ENCODE measurements around the gene GSAP. TPM values are rescaled to one million over a fixed set of nuclear protein-coding genes. Genes with fewer than 3 reads are reported as not detected.

GSAP gene
- total and polyA plus RNA-seq, 7 donors, result 1.3 to 4.2 (median 2.0) TPM

- no peak for ATAC-seq
- Histone ChIP-seq H3K9me3 (no peaks in the 10 kb centered on the region), H3K27me3 (ENCODE audit: insufficient read depth in 3 of 3, low read length in 2 of 3) (no peaks in the 10 kb centered on the region), H3K36me3 (ENCODE audit: insufficient read depth in 1 of 2, low read depth in 1 of 2) (peaks cover 0 to 3% of the 10 kb centered on the region in 2 donors), H3K4me3 (no peak overlapping the region), H3K4me1 (peaks cover 4% of the 10 kb centered on the region), H3K27ac (no peak overlapping the region)
- DNase-seq, result no peak
- intact Hi-C loops (cut with DNase I), result no loop called here
- 62 to 80% (median 75%) methylated on average over 17 of the region's 17 CpGs for WGBS, 3 donors
- TF ChIP-seq CTCF (IDR thresholded peaks at IDR 0.05), result no peak
Observed at GRCh38 chr7:77306231-77307067, 109.7 kb downstream of the GSAP start.

GRCh38 chr7:77295549-77295948 lies 120.6 kb downstream of the GSAP start:
- H3K9me3 ChIP-seq, result no peaks in the 10 kb centered on the region
- intact Hi-C loops (cut with DNase I), result no loop called here
- ATAC-seq, result no peak

GRCh38 chr7:77293046-77293445 lies 123.1 kb downstream of the GSAP start:
- H3K36me3 ChIP-seq (ENCODE audit: insufficient read depth in 1 of 2, low read depth in 1 of 2), result no peaks in the 10 kb centered on the region
- intact Hi-C loops (cut with DNase I), result no loop called here
- no peaks in the 10 kb centered on the region for H3K4me1 ChIP-seq
- H3K9me3 ChIP-seq, result no peaks in the 10 kb centered on the region
- no peak overlapping the region for H3K4me3 ChIP-seq
- DNase-seq, result no peak
- WGBS, 3 donors, result 78 to 92% (median 87%) methylated on average over 4 of the region's 4 CpGs
- TF ChIP-seq CTCF (IDR thresholded peaks at IDR 0.05), result no peak
- H3K27ac ChIP-seq, result no peak overlapping the region
- no peak for ATAC-seq
- H3K27me3 ChIP-seq (ENCODE audit: insufficient read depth in 3 of 3, low read length in 2 of 3), result no peaks in the 10 kb centered on the region

More at GRCh38 chr7:77295549-77295948, 120.6 kb downstream of the GSAP start:
- 96 to 100% (median 100%) methylated on average over 2 of the region's 2 CpGs for WGBS, 3 donors
- Histone ChIP-seq H3K27ac (no peak overlapping the region), H3K27me3 (ENCODE audit: insufficient read depth in 3 of 3, low read length in 2 of 3) (no peaks in the 10 kb centered on the region), H3K36me3 (ENCODE audit: insufficient read depth in 1 of 2, low read depth in 1 of 2) (no peaks in the 10 kb centered on the region), H3K4me1 (no peaks in the 10 kb centered on the region), H3K4me3 (no peak overlapping the region)
- no peak for TF ChIP-seq CTCF (IDR thresholded peaks at IDR 0.05)
- DNase-seq, result no peak

GRCh38 chr7:77290425-77290824 lies 125.7 kb downstream of the GSAP start:
- no peak overlapping the region for H3K4me3 ChIP-seq
- no peak for DNase-seq
- H3K27me3 ChIP-seq (ENCODE audit: insufficient read depth in 3 of 3, low read length in 2 of 3), result no peaks in the 10 kb centered on the region
- intact Hi-C loops (cut with DNase I), result no loop called here
- ATAC-seq, result no peak
- TF ChIP-seq CTCF (IDR thresholded peaks at IDR 0.05), result no peak
- no peaks in the 10 kb centered on the region for H3K4me1 ChIP-seq
- no peaks in the 10 kb centered on the region for H3K9me3 ChIP-seq
- H3K27ac ChIP-seq, result no peak overlapping the region
- no peaks in the 10 kb centered on the region for H3K36me3 ChIP-seq (ENCODE audit: insufficient read depth in 1 of 2, low read depth in 1 of 2)

GRCh38 chr7:77289387-77289786 lies 126.8 kb downstream of the GSAP start:
- TF ChIP-seq CTCF (IDR thresholded peaks at IDR 0.05), result no peak
- intact Hi-C loops (cut with DNase I), result no loop called here
- Histone ChIP-seq H3K27ac (no peak overlapping the region), H3K9me3 (no peaks in the 10 kb centered on the region), H3K36me3 (ENCODE audit: insufficient read depth in 1 of 2, low read depth in 1 of 2) (no peaks in the 10 kb centered on the region), H3K4me3 (no peak overlapping the region), H3K27me3 (ENCODE audit: insufficient read depth in 3 of 3, low read length in 2 of 3) (no peaks in the 10 kb centered on the region), H3K4me1 (no peaks in the 10 kb centered on the region)
- DNase-seq (no peak), ATAC-seq (no peak)
- WGBS, 3 donors, result 98% methylated on average over 3 of the region's 3 CpGs
